H9 (cell line): ENCODE data around the gene ELAVL4. TPM values are rescaled to one million over a fixed set of nuclear protein-coding genes. Genes with fewer than 3 reads are reported as not detected.

Experiments
- DNase-seq: peaks from one replicate; pipeline ENCODE4 v3.0.0-alpha.2; 2017
- H2AFZ ChIP-seq: one replicate; pipeline ENCODE4 v1.6.1; 2013; ENCODE audit warnings: mild to moderate bottlenecking, low read length, control low read depth, moderate library complexity
- H2AK5ac ChIP-seq: 2 replicates; pipeline ENCODE4 v1.6.1; 2013; ENCODE audit warnings: low read length, control low read depth, mixed read lengths; ENCODE audit not compliant: insufficient read length
- H2BK120ac ChIP-seq: one replicate; pipeline ENCODE4 v1.6.1; 2013; ENCODE audit warnings: low read depth, mild to moderate bottlenecking, low read length, control low read depth, inconsistent platforms; ENCODE audit not compliant: poor library complexity, severe bottlenecking
- H2BK12ac ChIP-seq: 2 replicates; pipeline ENCODE4 v1.6.1; 2013; ENCODE audit warnings: low read length, control low read depth, mixed read lengths, low read depth; ENCODE audit not compliant: insufficient read length
- H2BK15ac ChIP-seq: 2 replicates; pipeline ENCODE4 v1.6.1; 2013; ENCODE audit warnings: low read depth, low read length, control low read depth
- H2BK20ac ChIP-seq: one replicate; pipeline ENCODE4 v1.6.1; 2013; ENCODE audit warnings: low read depth, mild to moderate bottlenecking, low read length, control low read depth, inconsistent platforms; ENCODE audit not compliant: poor library complexity, severe bottlenecking
- H2BK5ac ChIP-seq: 2 replicates; pipeline ENCODE4 v1.6.1; 2013; ENCODE audit warnings: low read length, control low read depth, mixed read lengths; ENCODE audit not compliant: insufficient read length
- H3K14ac ChIP-seq: 2 replicates; pipeline ENCODE4 v1.6.1; 2013; ENCODE audit warnings: low read length, control low read depth; ENCODE audit not compliant: insufficient read depth
- H3K18ac ChIP-seq: 2 replicates; pipeline ENCODE4 v1.6.1; 2013; ENCODE audit warnings: low read depth, mild to moderate bottlenecking, mixed read lengths, low read length, control low read depth; ENCODE audit not compliant: insufficient read length
- H3K23ac ChIP-seq: 2 replicates; pipeline ENCODE4 v1.6.1; 2013; ENCODE audit warnings: low read length, control low read depth, mixed read lengths, low read depth; ENCODE audit not compliant: insufficient read length
- H3K23me2 ChIP-seq: 2 replicates; pipeline ENCODE4 v1.6.1; 2013; ENCODE audit warnings: low read depth, mild to moderate bottlenecking, mixed read lengths, low read length, control low read depth; ENCODE audit not compliant: insufficient read length, poor library complexity, severe bottlenecking
- H3K27ac ChIP-seq: 2 replicates; pipeline ENCODE4 v1.5.1; 2013; ENCODE audit warnings: low read length, control low read depth, mixed read lengths, low read depth; ENCODE audit not compliant: insufficient read length
- H3K27me3 ChIP-seq: 2 replicates; pipeline ENCODE4 v1.6.1; 2013; ENCODE audit warnings: low read length, control low read depth, inconsistent platforms; ENCODE audit not compliant: insufficient read depth
- H3K4ac ChIP-seq: 2 replicates; pipeline ENCODE4 v1.6.1; 2013; ENCODE audit warnings: low read depth, mild to moderate bottlenecking, control low read depth, inconsistent platforms, low read length, moderate library complexity
- H3K4me1 ChIP-seq: 2 replicates; pipeline ENCODE4 v1.6.1; 2013; ENCODE audit warnings: low read length, control low read depth, inconsistent platforms; ENCODE audit not compliant: insufficient read depth
- H3K4me2 ChIP-seq: 2 replicates; pipeline ENCODE4 v1.6.1; 2013; ENCODE audit warnings: low read length, control low read depth, mixed read lengths; ENCODE audit not compliant: insufficient read length, insufficient read depth
- H3K56ac ChIP-seq: 2 replicates; pipeline ENCODE4 v1.6.1; 2013; ENCODE audit warnings: low read depth, mild to moderate bottlenecking, mixed read lengths, low read length, control low read depth; ENCODE audit not compliant: insufficient read length
- H3K79me1 ChIP-seq: 2 replicates; pipeline ENCODE4 v1.6.1; 2013; ENCODE audit warnings: low read depth, mild to moderate bottlenecking, moderate library complexity, low read length, control low read depth, inconsistent platforms; ENCODE audit not compliant: insufficient read depth, poor library complexity, severe bottlenecking
- H3K79me2 ChIP-seq: 2 replicates; pipeline ENCODE4 v1.6.1; 2013; ENCODE audit warnings: low read length, control low read depth, inconsistent platforms; ENCODE audit not compliant: insufficient read depth
- H3K9ac ChIP-seq: 2 replicates; pipeline ENCODE4 v1.6.1; 2013; ENCODE audit warnings: low read length, control low read depth, mixed read lengths; ENCODE audit not compliant: insufficient read length; ENCODE audit errors: extremely low read depth
- H3K9me3 ChIP-seq: one replicate; pipeline ENCODE4 v1.6.1; 2013; ENCODE audit warnings: low read depth, low read length, inconsistent platforms; ENCODE audit not compliant: control insufficient read depth
- H3T11ph ChIP-seq: one replicate; pipeline ENCODE4 v1.6.1; 2013; ENCODE audit warnings: mild to moderate bottlenecking, low read length, control low read depth, inconsistent platforms
- H4K20me1 ChIP-seq: one replicate; pipeline ENCODE4 v1.6.1; 2013; ENCODE audit not compliant: control insufficient read depth, insufficient read length, insufficient read depth
- H4K5ac ChIP-seq: 2 replicates; pipeline ENCODE4 v1.6.1; 2013; ENCODE audit warnings: low read depth, mild to moderate bottlenecking, mixed read lengths, low read length, control low read depth; ENCODE audit not compliant: insufficient read length
- H4K8ac ChIP-seq: replicated peaks from 2 replicates; pipeline ENCODE4 v1.6.1; 2013; ENCODE audit warnings: low read length, control low read depth, mixed read lengths, low read depth; ENCODE audit not compliant: insufficient read length
- H4K91ac ChIP-seq: 2 replicates; pipeline ENCODE4 v1.6.1; 2013; ENCODE audit warnings: low read depth, mild to moderate bottlenecking, moderate library complexity, mixed read lengths, low read length, control low read depth; ENCODE audit not compliant: insufficient read length
- H3K27ac Mint-ChIP-seq, 3 experiments: 2 replicates in 2 of 3; 3 replicates in 1 of 3; pipeline ENCODE4 v1.8.0; 2020 to 2021; ENCODE audit warnings: mixed read lengths in 3 of 3, mild to moderate bottlenecking in 1 of 3, moderate library complexity in 1 of 3
- H3K27me3 Mint-ChIP-seq: 2 replicates; pipeline ENCODE4 v1.8.0; 2021; ENCODE audit warnings: low read depth, mild to moderate bottlenecking, moderate library complexity, mixed read lengths
- H3K36me3 Mint-ChIP-seq, 3 experiments: 2 replicates in 2 of 3; 3 replicates in 1 of 3; pipeline ENCODE4 v1.8.0; 2020 to 2021; ENCODE audit warnings: low read depth in 3 of 3, mixed read lengths in 3 of 3; ENCODE audit not compliant: insufficient read depth in 1 of 3
- H3K4me1 Mint-ChIP-seq, 2 experiments: 2 replicates each; pipeline ENCODE4 v1.8.0; 2020; ENCODE audit warnings: mixed read lengths in 2 of 2
- H3K4me3 Mint-ChIP-seq, 2 experiments: 2 replicates in 1 of 2; 3 replicates in 1 of 2; pipeline ENCODE4 v1.8.0; 2020 to 2021; ENCODE audit warnings: mild to moderate bottlenecking in 2 of 2, mixed read lengths in 2 of 2, moderate library complexity in 1 of 2
- H3K9me3 Mint-ChIP-seq, 2 experiments: 2 replicates in 1 of 2; 3 replicates in 1 of 2; pipeline ENCODE4 v1.8.0; 2020; ENCODE audit warnings: mild to moderate bottlenecking in 2 of 2, mixed read lengths in 2 of 2, moderate library complexity in 1 of 2
- total RNA-seq: library from RNA; stranded (reverse); gene quantifications from 2 replicates; pipeline ENCODE4 v1.2.1, GENCODE V29; 2021
- TF ChIP-seq, protein P1 (sequence below): fragments of 200-600 bp; sonication (generic); conservative IDR thresholded peaks from 3 replicates; pipeline ENCODE4 v1.8.0; 2021; ENCODE audit warnings: antibody characterized with exemption, mild to moderate bottlenecking

Gene ELAVL4
- total RNA-seq, 1 experiment from 2014 or later: not detected

DNA sequence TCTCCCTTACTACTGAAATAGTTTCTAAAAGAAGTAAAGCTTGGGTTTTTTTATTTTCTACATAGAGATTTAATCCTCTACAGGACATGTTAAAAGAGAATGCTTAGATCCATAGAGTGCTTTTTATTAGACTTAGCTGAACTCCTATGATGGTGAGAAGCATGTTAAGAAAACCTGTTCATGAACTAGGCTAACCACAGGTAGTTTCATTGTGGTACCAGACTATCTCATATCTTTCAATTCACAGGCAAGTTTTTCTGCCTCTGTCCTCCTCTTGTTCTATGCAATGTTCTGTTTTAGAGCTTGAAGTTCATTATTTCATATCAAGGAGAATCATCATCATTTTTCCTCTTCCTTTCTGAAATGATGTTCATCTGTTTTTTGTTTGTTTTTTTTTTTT is 65.4 kb downstream of the ELAVL4 start:
- Histone ChIP-seq H3K4me1 (no peaks in the 10 kb centered on the region), H3K23me2 (no peaks in the 10 kb centered on the region), H3K4ac (no peak overlapping the region), H3K79me1 (no peaks in the 10 kb centered on the region), H3K18ac (no peak overlapping the region), H3K9ac (no peak overlapping the region), H3K27me3 (no peaks in the 10 kb centered on the region), H3K23ac (no peak overlapping the region), H3K56ac (no peak overlapping the region), H3K27ac (no peak overlapping the region), H2BK12ac (no peak overlapping the region), H2BK120ac (no peak overlapping the region), H3K9me3 (no peaks in the 10 kb centered on the region), H3K79me2 (no peaks in the 10 kb centered on the region), H2AFZ (no peak overlapping the region), H4K5ac (no peak overlapping the region), H2AK5ac (no peak overlapping the region), H3K14ac (no peak overlapping the region), H3K4me2 (no peak overlapping the region), H2BK15ac (no peak overlapping the region), H4K91ac (no peak overlapping the region), H4K8ac (no peak overlapping the region), H2BK5ac (no peak overlapping the region), H2BK20ac (no peak overlapping the region), H3T11ph (no peak overlapping the region), H4K20me1 (no peaks in the 10 kb centered on the region)
- H3K4me1 Mint-ChIP-seq: no peaks in the 10 kb centered on the region
- no peak overlapping the region for H3K4me3 Mint-ChIP-seq
- DNase-seq: no peak
- no peaks in the 10 kb centered on the region; the same call in 1 of the 2 replicates for H3K27me3 Mint-ChIP-seq
- H3K36me3 Mint-ChIP-seq: peaks cover 0 to 6% (median 0%) of the 10 kb centered on the region in 3 experiments; a peak in 2 of 7 replicates
- H3K27ac Mint-ChIP-seq: no peak overlapping the region
- TF ChIP-seq, protein P1, sequence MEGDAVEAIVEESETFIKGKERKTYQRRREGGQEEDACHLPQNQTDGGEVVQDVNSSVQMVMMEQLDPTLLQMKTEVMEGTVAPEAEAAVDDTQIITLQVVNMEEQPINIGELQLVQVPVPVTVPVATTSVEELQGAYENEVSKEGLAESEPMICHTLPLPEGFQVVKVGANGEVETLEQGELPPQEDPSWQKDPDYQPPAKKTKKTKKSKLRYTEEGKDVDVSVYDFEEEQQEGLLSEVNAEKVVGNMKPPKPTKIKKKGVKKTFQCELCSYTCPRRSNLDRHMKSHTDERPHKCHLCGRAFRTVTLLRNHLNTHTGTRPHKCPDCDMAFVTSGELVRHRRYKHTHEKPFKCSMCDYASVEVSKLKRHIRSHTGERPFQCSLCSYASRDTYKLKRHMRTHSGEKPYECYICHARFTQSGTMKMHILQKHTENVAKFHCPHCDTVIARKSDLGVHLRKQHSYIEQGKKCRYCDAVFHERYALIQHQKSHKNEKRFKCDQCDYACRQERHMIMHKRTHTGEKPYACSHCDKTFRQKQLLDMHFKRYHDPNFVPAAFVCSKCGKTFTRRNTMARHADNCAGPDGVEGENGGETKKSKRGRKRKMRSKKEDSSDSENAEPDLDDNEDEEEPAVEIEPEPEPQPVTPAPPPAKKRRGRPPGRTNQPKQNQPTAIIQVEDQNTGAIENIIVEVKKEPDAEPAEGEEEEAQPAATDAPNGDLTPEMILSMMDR: no peak
- peaks cover 0 to 51% of the 10 kb centered on the region in 2 experiments; a peak in 2 of 5 replicates for H3K9me3 Mint-ChIP-seq
